ENCODE results near the gene ANKRD39. TPM values are rescaled to one million over a fixed set of nuclear protein-coding genes. Genes with fewer than 3 reads are reported as not detected.

The ANKRD39 gene
- total and polyA plus RNA-seq, 2 of the 8 experiments (the other 6 are each of a cell fraction or from before 2014, with no cell fraction given) = 18.5 to 21.3 TPM

GRCh38 chr2:96881349-96882195, 23.8 kb upstream of the ANKRD39 start (continued):
- TF ChIP-seq ATF3 (IDR thresholded peaks at IDR 0.05; ENCODE audit: insufficient read depth, low read depth, low read length) (no peak), HDAC6 (IDR thresholded peaks at IDR 0.05; ENCODE audit: low read depth, low read length) (no peak), SP2 (IDR thresholded peaks at IDR 0.05; ENCODE audit: low read length) (no peak), TBP (IDR thresholded peaks at IDR 0.05; ENCODE audit: low read depth, low read length) (no peak), EZH2 (IDR thresholded peaks at IDR 0.05; ENCODE audit: low read depth, low read length, severe bottlenecking) (no peak), CTBP2 (IDR thresholded peaks at IDR 0.05; ENCODE audit: borderline replicate concordance, insufficient read depth, insufficient read length, low read length) (no peak), GTF2F1 (IDR thresholded peaks at IDR 0.05; ENCODE audit: borderline replicate concordance, low read depth, low read length) (no peak), NANOG (IDR thresholded peaks at IDR 0.05; ENCODE audit: insufficient read depth, low read depth, low read length, poor library complexity, severe bottlenecking) (peak; percentile 28), RNF2 (IDR thresholded peaks at IDR 0.05; ENCODE audit: borderline replicate concordance, low read depth, low read length, missing control alignments, poor library complexity, severe bottlenecking) (no peak), POU5F1 (IDR thresholded peaks at IDR 0.05; ENCODE audit: low read depth, low read length) (peak; percentile 81; the same call in 1 of the 2 replicates), RAD21 (IDR thresholded peaks at IDR 0.05 in 1 of 2, conservative IDR thresholded peaks at IDR 0.05 in 1 of 2; ENCODE audit: low read depth in 2 of 2, low read length in 2 of 2) (no peak), RXRA (IDR thresholded peaks at IDR 0.05; ENCODE audit: insufficient read depth, low read depth, low read length) (no peak), TEAD4 (IDR thresholded peaks at IDR 0.05; ENCODE audit: low read depth, low read length) (no peak), KDM4A (IDR thresholded peaks at IDR 0.05; ENCODE audit: low read depth, low read length, severe bottlenecking) (no peak), POLR2A (IDR thresholded peaks at IDR 0.05; ENCODE audit: control extremely low read depth in 1 of 2, low read depth in 2 of 2, low read length in 2 of 2) (no peak), CBX5 (IDR thresholded peaks at IDR 0.05; ENCODE audit: low read depth, low read length) (no peak), SP1 (IDR thresholded peaks at IDR 0.05; ENCODE audit: low read depth, low read length) (peak; percentile 75), CEBPB (IDR thresholded peaks at IDR 0.05; ENCODE audit: low read depth, low read length) (peak; percentile 83), HDAC2 (IDR thresholded peaks at IDR 0.05; ENCODE audit: borderline replicate concordance in 1 of 2, low read depth in 2 of 2, low read length in 2 of 2) (peak; percentile 65 to 84; a peak in 2 of 4 replicates), CHD1 (IDR thresholded peaks at IDR 0.05; ENCODE audit: low read depth, low read length) (no peak)
- TF ChIP-seq, protein P1, sequence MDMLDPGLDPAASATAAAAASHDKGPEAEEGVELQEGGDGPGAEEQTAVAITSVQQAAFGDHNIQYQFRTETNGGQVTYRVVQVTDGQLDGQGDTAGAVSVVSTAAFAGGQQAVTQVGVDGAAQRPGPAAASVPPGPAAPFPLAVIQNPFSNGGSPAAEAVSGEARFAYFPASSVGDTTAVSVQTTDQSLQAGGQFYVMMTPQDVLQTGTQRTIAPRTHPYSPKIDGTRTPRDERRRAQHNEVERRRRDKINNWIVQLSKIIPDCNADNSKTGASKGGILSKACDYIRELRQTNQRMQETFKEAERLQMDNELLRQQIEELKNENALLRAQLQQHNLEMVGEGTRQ (IDR thresholded peaks at IDR 0.05; ENCODE audit: low read length) = no peak

All from H1 (cell line).